Activated naive CD8-positive, alpha-beta T cell (primary cell): Measurements from ENCODE around the gene CFAP20DC.
"Not testable (repeated sequence)": the region's sequence is repeated elsewhere in the genome, so short reads cannot be mapped to it uniquely, and the experiment has no call there.

Experiments used
- H3K27ac Mint-ChIP-seq: one replicate; pipeline ENCODE4 v1.8.0; 2021; ENCODE audit warnings: mixed read lengths
- H3K27me3 Mint-ChIP-seq: one replicate; pipeline ENCODE4 v1.8.0; 2021; ENCODE audit warnings: mixed read lengths
- H3K36me3 Mint-ChIP-seq: one replicate; pipeline ENCODE4 v1.8.0; 2021; ENCODE audit warnings: mixed read lengths
- H3K4me1 Mint-ChIP-seq: one replicate; pipeline ENCODE4 v1.8.0; 2021; ENCODE audit warnings: low read depth, mixed read lengths
- H3K4me3 Mint-ChIP-seq: one replicate; pipeline ENCODE4 v1.8.0; 2021; ENCODE audit warnings: mild to moderate bottlenecking, mixed read lengths
- H3K9me3 Mint-ChIP-seq: one replicate; pipeline ENCODE4 v1.8.0; 2021; ENCODE audit warnings: low read depth, mixed read lengths

Gene CFAP20DC

GRCh38 chr3:58888087-58888486 lies 161.7 kb downstream of the CFAP20DC start:
- Mint-ChIP-seq H3K4me1 (no peaks in the 10 kb centered on the region), H3K27ac (no peak overlapping the region)

GRCh38 chr3:58884453-58884852 lies 165.4 kb downstream of the CFAP20DC start:
- no peak overlapping the region for H3K27ac Mint-ChIP-seq
- H3K27me3 Mint-ChIP-seq = peaks cover 1% of the 10 kb centered on the region
- no peak overlapping the region for H3K4me3 Mint-ChIP-seq
- H3K36me3 Mint-ChIP-seq = no peaks in the 10 kb centered on the region
- no peaks in the 10 kb centered on the region for H3K4me1 Mint-ChIP-seq
- H3K9me3 Mint-ChIP-seq = no peaks in the 10 kb centered on the region

More at GRCh38 chr3:58888087-58888486, 161.7 kb downstream of the CFAP20DC start:
- Mint-ChIP-seq H3K36me3 (no peaks in the 10 kb centered on the region), H3K27me3 (peaks cover 1% of the 10 kb centered on the region), H3K9me3 (no peaks in the 10 kb centered on the region), H3K4me3 (no peak overlapping the region)

GRCh38 chr3:58880182-58880581 lies 169.6 kb downstream of the CFAP20DC start:
- Mint-ChIP-seq H3K27me3 (peaks cover 8% of the 10 kb centered on the region), H3K4me1 (no peaks in the 10 kb centered on the region), H3K4me3 (no peak overlapping the region), H3K27ac (no peak overlapping the region), H3K9me3 (no peaks in the 10 kb centered on the region), H3K36me3 (no peaks in the 10 kb centered on the region)

DNA sequence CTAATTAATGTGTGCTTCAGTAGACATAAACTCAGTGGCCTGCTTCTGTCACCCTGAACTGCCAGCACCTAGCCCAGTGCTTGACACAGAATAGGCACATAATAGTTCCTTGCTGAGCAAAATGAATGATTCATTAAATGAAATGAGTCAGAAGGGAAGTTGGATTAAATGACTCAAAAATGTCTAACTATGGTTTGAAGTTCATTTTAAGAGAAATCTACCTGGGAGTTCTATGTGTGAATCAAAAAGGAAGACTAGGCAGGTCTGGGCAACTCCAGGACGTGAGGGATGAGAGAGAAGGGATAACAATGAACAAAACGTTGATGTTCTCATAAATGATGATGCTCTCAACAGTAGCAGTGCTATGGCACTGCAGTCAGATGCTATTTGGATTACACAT lies 175.0 kb downstream of the CFAP20DC start:
- no peaks in the 10 kb centered on the region for H3K9me3 Mint-ChIP-seq
- peak overlapping the region; percentile 43 for H3K27ac Mint-ChIP-seq
- H3K36me3 Mint-ChIP-seq = no peaks in the 10 kb centered on the region
- peaks cover 12% of the 10 kb centered on the region for H3K27me3 Mint-ChIP-seq
- H3K4me1 Mint-ChIP-seq = peaks cover 10% of the 10 kb centered on the region
- H3K4me3 Mint-ChIP-seq = no peak overlapping the region

DNA sequence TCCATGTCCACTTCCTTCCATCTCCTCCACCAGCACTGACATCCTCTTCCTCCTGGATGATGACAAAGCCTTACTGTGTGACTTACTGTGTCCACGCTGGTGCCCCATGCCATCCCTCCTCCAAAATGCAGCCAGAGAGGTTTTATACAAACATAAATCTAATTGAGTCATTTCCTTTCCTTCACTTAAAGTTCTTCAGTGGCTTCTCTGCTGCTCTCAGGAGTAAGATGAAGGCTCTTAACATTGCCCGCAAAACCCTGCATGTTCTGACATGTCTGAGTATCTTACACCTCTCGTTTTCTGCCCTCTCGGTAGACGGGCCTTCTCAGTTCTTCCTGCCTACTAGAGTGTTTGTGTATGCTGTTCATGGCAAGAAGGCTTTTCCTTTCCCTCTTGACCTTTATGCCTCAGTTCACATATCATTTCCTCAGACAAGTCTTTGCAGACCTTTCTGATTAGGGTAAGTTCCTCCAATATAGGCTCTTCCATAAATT lies 175.5 kb downstream of the CFAP20DC start:
- Mint-ChIP-seq H3K27ac (peak overlapping the region; percentile 43), H3K4me1 (peaks cover 10% of the 10 kb centered on the region), H3K9me3 (no peaks in the 10 kb centered on the region), H3K27me3 (peaks cover 12% of the 10 kb centered on the region), H3K36me3 (no peaks in the 10 kb centered on the region), H3K4me3 (no peak overlapping the region)

- Mint-ChIP-seq H3K4me3 (no peak overlapping the region), H3K36me3 (no peaks in the 10 kb centered on the region), H3K9me3 (no peaks in the 10 kb centered on the region), H3K4me1 (no peaks in the 10 kb centered on the region), H3K27me3 (peaks cover 7% of the 10 kb centered on the region), H3K27ac (no peak overlapping the region)
Observed at GRCh38 chr3:58868097-58868779, 181.6 kb downstream of the CFAP20DC start.

DNA sequence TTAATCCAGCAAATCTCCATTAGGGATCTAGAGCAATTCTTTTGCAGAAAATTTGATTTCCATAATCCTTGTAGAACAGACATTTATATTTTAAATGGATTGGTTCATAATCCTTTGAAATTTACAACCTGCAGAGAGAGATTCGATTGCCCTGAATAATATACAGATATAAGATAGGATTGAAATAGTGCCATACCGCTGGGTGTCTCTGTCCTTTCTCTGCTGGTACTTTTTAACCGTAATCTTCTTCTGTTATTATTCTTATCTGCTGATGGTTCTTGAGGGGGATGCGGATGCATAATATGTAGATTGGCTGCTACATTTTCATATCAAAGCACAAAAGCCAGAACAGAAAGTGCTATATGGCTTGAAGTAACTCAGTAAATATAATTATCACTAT lies 182.2 kb downstream of the CFAP20DC start:
- Mint-ChIP-seq H3K36me3 (no peaks in the 10 kb centered on the region), H3K27me3 (peaks cover 7% of the 10 kb centered on the region), H3K27ac (no peak overlapping the region), H3K4me1 (no peaks in the 10 kb centered on the region), H3K9me3 (no peaks in the 10 kb centered on the region), H3K4me3 (no peak overlapping the region)

DNA sequence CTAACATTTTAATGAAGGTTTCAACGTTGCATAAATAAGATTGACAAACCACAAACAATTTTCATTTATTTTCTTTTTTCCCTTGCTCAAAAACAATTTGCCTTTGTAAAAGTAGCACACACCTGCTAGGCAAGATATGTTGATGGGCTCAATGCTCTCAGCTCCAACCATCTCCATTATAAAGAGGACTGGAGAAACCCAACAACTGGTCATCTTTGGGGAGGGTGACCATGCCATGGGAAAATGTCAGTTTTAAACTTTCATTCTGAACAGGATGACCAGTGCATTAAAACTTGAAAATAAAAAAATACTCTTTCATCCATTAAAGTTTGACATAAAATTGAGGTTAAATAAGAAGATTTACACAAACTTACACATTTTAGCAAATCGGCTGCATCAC lies 183.7 kb downstream of the CFAP20DC start:
- Mint-ChIP-seq H3K4me3 (no peak overlapping the region), H3K4me1 (no peaks in the 10 kb centered on the region), H3K9me3 (no peaks in the 10 kb centered on the region), H3K27me3 (peaks cover 3% of the 10 kb centered on the region), H3K36me3 (no peaks in the 10 kb centered on the region), H3K27ac (no peak overlapping the region)

DNA sequence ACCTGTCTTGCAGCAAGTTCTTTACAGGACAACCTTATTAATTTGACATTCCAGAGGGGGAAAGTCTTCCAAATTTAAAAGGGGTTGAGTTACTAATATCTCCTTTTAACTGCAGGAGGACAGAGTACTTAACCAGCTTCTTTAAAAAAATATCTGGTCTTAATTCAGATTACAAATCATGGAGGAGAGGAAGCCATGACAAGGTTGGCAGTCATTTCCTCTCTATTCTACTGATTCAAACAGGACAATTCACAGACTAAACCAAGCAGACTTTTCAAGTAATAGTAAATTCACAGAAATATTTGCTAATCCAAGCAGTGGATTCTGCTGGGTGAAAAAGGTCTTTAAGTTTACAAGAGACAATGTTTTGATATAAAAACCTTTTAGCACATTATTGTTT lies 185.3 kb downstream of the CFAP20DC start:
- no peak overlapping the region for H3K4me3 Mint-ChIP-seq
- peaks cover 3% of the 10 kb centered on the region for H3K27me3 Mint-ChIP-seq

DNA sequence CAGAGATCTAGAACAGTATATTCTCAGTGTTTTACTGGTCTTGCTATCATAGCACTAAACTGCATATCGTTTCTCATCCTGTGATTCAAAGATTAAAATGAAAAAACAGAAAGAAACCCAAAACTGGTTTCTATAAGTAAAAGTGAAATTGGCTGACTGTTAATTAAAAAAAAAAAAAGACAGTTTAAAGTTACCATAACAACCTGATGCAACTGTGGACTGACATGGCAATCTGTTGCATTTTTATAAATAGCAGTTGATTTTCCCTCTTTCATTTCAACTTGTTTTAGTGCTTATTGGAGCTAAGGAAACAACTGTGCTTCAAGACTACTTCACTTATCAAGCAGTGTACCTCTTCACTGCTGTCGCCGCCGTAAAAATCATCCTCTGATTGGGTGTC lies 186.6 kb downstream of the CFAP20DC start:
- Mint-ChIP-seq H3K27ac (no peak overlapping the region), H3K4me3 (no peak overlapping the region), H3K27me3 (peaks cover 3% of the 10 kb centered on the region), H3K4me1 (no peaks in the 10 kb centered on the region), H3K9me3 (no peaks in the 10 kb centered on the region), H3K36me3 (no peaks in the 10 kb centered on the region)

More for the DNA sequence above, 185.3 kb downstream of the CFAP20DC start:
- Mint-ChIP-seq H3K9me3 (no peaks in the 10 kb centered on the region), H3K4me1 (no peaks in the 10 kb centered on the region), H3K27ac (no peak overlapping the region), H3K36me3 (no peaks in the 10 kb centered on the region)

- no peak overlapping the region for H3K4me3 Mint-ChIP-seq
- H3K9me3 Mint-ChIP-seq = no peaks in the 10 kb centered on the region
- no peak overlapping the region for H3K27ac Mint-ChIP-seq
- no peaks in the 10 kb centered on the region for H3K36me3 Mint-ChIP-seq
- peaks cover 3% of the 10 kb centered on the region for H3K27me3 Mint-ChIP-seq
- no peaks in the 10 kb centered on the region for H3K4me1 Mint-ChIP-seq
Observed at GRCh38 chr3:58861551-58861950, 188.3 kb downstream of the CFAP20DC start.

GRCh38 chr3:58858126-58858525 lies 191.7 kb downstream of the CFAP20DC start:
- no peaks in the 10 kb centered on the region for H3K4me1 Mint-ChIP-seq
- no peaks in the 10 kb centered on the region for H3K9me3 Mint-ChIP-seq
- H3K4me3 Mint-ChIP-seq = no peak overlapping the region
- no peaks in the 10 kb centered on the region for H3K27me3 Mint-ChIP-seq
- no peaks in the 10 kb centered on the region for H3K36me3 Mint-ChIP-seq
- H3K27ac Mint-ChIP-seq = no peak overlapping the region

DNA sequence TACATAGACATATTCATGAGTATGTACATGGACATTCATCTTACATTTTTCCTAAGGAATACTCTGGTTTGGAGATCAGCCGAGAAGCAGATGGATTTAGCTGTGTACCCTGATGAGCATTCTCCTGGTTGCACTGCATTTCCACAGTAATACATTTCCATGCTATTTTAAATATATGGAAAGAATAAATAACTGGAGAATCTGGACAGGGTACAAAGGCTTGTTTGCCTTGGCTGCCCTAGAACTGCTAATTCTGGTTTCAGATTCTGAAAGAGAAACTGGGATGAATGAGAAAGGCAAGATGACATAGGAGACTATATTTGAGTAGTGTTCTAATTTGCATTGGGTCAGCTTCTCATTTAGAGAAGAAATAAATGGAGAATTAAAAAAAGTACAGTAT lies 192.4 kb downstream of the CFAP20DC start:
- Mint-ChIP-seq H3K9me3 (no peaks in the 10 kb centered on the region), H3K27me3 (no peaks in the 10 kb centered on the region), H3K4me3 (no peak overlapping the region), H3K27ac (no peak overlapping the region), H3K36me3 (no peaks in the 10 kb centered on the region), H3K4me1 (no peaks in the 10 kb centered on the region)

GRCh38 chr3:58848826-58849225 lies 201.0 kb downstream of the CFAP20DC start:
- Mint-ChIP-seq H3K27me3 (peaks cover 2% of the 10 kb centered on the region), H3K9me3 (no peaks in the 10 kb centered on the region), H3K36me3 (no peaks in the 10 kb centered on the region), H3K4me3 (no peak overlapping the region), H3K27ac (no peak overlapping the region), H3K4me1 (no peaks in the 10 kb centered on the region)

DNA sequence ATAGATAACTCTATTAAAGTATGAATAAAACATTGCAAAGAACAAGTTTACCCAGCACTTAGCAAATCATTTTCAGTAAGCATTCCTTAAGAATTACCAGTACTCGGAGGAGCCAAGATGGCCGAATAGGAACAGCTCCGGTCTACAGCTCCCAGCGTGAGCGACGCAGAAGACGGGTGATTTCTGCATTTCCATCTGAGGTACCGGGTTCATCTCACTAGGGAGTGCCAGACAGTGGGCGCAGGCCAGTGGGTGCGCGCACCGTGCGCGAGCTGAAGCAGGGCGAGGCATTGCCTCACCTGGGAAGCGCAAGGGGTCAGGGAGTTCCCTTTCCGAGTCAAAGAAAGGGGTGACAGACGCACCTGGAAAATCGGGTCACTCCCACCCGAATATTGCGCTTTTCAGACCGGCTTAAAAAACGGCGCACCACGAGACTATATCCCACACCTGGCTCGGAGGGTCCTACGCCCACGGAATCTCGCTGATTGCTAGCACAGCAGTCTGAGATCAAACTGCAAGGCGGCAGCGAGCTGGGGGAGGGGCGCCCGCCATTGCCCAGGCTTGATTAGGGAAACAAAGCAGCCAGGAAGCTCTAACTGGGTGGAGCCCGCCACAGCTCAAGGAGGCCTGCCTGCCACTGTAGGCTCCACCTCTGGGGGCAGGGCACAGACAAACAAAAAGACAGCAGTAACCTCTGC lies 207.6 kb downstream of the CFAP20DC start:
- not testable (repeated sequence) for H3K4me3 Mint-ChIP-seq

DNA sequence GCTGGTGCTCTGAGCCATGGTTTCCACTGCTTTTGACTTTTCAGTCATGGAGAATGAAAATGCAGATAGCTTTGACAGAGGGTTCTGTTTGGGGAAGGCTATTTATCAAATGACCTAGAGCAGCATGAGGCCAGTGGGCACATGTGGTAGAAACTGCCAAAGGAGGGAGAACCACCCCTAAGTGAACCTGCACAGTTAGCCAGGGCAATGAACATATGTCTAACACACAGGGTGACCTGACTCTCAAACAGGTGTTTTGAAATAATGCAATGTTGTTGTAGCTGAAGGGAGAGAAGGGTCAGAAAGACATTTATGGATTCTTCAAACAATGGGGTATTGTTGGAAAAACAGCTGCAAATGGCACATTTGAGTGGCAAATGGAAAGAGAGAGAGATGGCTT lies 208.9 kb downstream of the CFAP20DC start:
- no peak overlapping the region for H3K4me3 Mint-ChIP-seq
- no peaks in the 10 kb centered on the region for H3K27me3 Mint-ChIP-seq
- no peaks in the 10 kb centered on the region for H3K36me3 Mint-ChIP-seq
- no peaks in the 10 kb centered on the region for H3K4me1 Mint-ChIP-seq
- no peaks in the 10 kb centered on the region for H3K9me3 Mint-ChIP-seq
- no peak overlapping the region for H3K27ac Mint-ChIP-seq

More for the DNA sequence above, 207.6 kb downstream of the CFAP20DC start:
- not testable (repeated sequence) for H3K4me1 Mint-ChIP-seq, H3K9me3 Mint-ChIP-seq, H3K27ac Mint-ChIP-seq, H3K36me3 Mint-ChIP-seq, H3K27me3 Mint-ChIP-seq
